HG02840 (cell line): ENCODE measurements around the gene CAMK4.
"Not testable (repeated sequence)": the region's sequence is repeated elsewhere in the genome, so short reads cannot be mapped to it uniquely, and the experiment has no call there.

ENCODE experiments used
- ATAC-seq: cut with Tn5 transposase; IDR thresholded peaks from one replicate; pipeline ENCODE4 v1.9.1; 2021; ENCODE audit warnings: mild to moderate bottlenecking, moderate library complexity, moderate number of reproducible peaks; ENCODE audit not compliant: unreplicated experiment, low FRiP score

The CAMK4 gene

DNA sequence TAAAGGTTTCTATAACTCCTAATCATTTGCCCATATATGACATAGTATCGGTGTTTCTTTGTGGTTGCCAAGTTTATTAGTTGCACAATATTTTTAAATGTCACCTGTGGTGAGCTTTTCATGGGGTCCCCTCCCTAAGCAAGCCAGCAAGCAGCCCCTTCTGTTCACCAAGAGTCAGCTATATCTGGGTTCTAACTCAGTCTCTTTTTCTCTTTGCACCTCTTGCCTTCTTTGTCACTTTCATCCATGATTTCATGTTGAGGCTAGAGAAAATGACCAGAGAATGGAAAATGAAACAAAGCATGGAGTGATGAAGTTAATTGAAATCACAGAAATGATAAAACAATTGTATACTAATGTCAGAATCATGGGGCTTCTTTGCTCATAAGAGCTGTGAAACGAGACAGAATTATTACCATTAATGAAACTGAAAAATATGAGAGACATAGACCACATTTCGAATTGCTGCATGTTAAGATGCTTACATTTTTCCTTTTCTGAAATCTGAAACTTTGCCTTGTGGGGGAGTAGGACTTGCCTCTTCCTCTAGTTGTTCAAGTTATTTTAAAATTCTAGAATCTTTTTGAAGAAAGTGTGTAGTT, 75.7 kb downstream of the CAMK4 start:
- ATAC-seq: no peak

DNA sequence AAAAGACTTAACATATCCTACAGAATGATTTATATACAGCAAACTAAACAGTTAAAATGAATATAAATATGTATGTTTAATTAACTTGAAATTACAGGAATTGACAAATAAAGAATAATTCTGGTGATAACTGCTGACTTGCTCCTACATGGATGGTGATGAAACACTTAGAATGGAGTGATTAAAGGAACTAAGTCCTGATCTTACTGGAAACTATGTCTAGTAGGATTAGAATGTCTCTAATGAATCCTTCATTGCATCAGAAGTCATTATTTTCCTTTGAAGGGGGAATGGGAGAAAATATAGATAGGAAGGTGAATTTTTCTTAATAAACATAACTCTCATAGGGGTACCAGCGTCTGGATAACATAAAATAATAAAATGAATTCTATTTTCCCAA, 77.1 kb downstream of the CAMK4 start:
- no peak for ATAC-seq

DNA sequence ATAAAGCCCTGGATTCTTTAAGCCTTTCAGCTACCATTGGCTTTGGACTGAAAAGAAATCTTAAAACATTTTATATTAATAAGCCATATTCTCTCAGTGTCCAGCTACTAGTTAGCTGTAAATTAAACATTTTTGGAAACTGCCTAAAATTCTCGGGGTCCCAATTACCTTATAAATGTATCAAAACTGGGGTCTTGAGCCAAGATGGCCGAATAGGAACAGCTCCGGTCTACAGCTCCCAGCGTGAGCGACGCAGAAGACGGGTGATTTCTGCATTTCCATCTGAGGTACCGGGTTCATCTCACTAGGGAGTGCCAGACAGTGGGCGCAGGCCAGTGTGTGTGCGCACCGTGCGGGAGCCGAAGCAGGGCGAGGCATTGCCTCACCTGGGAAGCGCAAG, 77.9 kb downstream of the CAMK4 start:
- not testable (repeated sequence) for ATAC-seq

DNA sequence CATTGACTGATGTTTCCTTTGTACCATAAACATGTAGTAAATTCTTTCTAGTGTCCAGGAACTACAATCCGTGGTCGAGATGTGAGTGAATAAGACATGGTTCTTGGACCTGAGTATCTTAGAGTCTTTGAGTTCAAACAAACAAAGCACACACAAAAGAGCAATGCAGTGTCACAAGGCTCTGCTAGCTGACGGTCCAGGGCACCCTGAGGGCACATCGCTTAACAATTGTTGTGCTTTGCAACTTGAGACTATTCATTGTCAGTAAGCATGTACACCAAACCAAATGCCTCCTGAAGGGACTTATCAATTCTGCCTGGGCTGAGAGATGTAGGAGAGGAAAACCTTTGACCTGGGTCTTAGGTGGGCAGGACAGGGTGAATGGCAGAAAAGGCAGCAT, 84.8 kb downstream of the CAMK4 start:
- no peak for ATAC-seq

DNA sequence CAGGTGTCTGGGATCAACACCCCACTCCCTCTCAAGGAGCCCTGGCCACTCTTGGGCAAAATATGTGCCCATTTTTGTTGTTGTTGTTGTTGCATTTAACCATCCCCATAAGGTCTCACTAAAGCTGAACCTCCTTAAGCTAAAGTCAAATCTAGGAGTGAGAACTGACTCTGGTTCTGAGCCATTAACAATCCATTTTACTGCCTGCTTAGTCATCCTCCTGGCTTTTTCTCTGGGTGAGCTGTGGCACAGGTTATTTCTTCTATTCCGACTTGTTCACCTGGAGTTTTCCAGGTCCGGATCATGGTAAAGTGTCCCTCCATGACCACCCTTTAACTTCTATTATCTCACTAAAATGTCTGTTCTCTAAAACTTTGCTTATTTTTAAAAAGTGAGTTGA, 85.2 kb downstream of the CAMK4 start:
- no peak for ATAC-seq

DNA sequence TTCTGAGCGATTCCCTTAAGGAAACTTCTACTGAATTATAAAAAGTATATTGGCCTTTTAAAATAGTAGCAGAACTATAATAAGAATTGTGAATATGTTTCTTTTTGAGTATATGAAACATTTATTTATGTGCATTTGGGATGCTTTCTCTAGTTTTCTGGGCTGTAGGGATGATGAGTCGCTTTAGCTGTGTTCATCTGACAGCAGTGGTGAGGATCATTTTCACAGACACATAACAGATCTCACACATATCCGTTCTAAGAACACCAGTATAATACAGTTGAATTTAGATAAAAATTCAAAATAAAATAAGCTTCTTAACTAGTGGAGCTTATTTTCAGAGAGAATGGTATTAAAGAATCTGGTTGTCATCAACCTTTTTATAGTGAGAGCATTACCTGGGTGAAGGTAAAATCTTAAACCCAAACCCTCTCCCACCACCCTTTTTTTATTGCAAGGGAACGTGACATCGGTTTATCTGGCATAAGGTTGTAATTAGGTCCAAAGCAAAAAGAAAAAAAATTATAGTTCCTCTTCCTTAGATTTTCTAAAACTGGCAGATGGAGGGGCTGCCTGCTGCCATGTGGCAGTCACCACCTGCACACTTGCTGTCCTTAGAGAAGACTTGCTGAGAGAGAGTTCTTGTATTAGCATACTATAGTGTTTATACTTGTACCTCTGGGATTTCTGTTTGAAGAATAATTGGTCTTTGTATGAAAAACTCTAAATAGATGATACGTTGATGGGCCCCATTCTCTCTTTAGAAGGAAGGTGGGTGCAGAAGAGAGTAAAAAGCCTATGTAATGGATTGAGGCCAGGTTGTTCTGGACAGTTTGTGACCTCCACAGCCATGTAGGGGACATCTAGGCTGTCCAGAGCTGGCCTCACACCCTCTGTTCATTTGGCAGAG, 86.8 kb downstream of the CAMK4 start:
- ATAC-seq: no peak

DNA sequence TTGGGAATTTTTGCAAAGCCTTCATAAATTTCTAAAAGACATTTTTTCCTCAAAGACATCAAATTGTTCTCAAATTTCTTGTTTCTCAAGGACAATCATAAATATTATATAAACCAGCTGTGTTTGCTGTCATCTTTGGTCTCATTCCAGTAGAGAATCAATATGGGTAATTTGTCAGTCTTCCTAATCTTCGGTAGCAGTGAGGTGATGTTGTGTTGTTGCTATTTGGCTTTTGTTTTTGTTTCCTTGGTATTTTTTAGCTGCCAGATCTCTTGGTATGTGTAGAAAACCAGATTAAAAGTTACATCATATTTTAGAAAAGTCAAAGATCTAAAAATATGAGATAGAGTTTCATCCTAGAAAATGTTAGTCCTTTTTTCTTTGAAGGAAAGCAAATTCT, 87.5 kb downstream of the CAMK4 start:
- ATAC-seq: no peak

DNA sequence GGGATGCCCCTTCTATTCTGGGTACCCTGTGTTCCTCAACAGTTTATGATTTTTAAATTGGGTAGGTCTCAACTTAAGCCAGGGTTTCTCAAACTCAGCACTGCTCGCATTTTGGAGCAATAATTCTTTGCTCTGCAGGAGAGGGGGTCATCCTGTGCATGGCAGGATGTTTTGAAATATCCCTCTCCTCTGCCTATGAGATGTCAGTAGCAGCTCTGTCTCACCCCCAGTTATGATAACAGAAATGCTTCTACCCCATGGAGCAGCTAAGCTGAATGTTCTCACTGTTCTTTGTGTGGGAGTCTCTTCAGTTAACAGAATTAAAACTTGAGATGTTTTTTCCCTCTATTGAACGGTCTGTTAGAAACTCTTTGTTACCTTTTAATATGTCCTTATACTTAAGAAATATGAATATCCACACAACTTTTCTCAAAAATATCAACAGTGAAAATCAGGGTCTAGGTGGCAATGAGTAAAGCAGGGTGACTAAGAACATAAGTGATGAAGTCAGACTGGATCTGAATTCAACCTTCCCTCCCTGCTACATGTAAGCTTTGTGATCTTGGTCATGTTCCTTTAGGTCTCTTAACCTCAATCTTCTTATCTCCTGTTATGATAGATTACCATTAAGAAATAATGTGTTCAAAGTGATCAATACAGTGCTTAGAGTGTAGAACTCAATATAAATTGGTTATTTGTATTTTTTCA, 89.0 kb downstream of the CAMK4 start:
- ATAC-seq: no peak

DNA sequence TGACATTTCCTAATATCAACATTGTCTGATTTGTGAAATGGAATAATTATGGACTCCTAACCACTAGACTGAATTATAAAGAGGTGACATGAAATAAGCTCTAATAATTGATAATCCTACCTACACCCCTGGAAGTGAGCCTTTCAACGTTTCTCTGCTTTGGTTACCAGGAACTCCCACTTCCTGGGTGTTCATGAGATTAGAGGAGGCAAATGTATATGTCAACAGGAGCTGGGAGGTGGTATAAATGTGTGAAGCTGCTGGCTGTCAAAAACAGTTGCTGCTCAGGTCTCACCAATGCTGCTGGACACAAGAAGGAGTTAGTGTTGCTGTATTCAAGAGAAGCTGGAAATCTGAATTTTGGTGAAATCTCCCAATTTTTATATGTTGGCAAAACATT, 96.8 kb downstream of the CAMK4 start:
- ATAC-seq: no peak

DNA sequence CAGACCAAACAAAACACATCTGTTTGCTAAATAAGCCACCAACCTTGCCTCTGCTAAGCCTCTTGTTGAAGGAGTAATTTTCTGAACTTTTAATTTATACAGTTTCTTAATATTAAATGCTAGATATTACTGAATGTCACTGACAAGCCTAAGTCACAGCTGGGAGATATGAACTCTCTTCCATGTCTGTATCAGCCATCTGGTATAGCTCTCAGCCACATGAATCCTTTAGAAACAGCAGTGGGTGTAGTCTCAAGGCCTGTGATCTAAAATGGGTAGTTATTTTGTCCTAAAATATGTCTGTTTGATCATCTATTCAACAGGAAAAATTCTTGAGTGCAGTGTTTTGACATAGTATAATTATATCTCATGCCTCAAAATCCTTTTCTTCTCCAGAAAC, 97.2 kb downstream of the CAMK4 start:
- no peak for ATAC-seq

DNA sequence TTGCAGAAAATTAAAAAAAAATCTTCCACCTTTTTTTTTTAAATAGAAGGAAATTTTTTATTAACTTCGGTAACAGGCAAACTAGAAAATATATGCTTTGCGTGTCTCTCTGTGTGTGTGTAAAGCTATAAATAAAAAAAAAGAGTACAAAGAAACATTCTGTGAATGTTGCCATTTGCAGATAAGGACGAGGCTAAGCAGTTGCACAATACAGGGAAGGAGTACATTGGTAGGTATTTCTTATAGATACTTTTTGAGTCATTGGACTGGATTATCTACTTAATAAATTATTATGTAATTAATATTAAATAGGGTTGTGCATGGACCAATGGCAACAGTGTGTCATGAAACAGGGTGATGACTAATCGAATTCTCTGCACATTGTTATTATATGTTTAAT, 102.4 kb downstream of the CAMK4 start:
- no peak for ATAC-seq

DNA sequence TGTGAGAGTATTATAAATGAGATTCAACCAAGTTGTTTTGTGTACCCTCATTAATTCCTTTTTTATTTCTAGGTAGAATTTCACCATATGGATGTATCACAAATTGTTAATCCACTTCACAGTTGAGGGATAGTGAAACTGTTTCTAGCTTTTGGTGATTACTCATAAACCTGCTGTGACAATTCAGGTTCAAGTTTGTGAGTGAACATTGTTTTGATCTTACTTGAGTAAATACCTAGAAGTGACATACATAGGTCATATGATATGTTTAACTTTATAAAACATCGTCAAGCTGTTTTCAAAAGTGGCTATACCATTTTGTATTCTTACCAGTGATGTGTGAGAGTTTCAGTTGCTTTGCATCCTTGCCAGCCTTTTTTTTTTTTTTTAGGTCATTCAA, 112.9 kb downstream of the CAMK4 start:
- ATAC-seq: no peak

DNA sequence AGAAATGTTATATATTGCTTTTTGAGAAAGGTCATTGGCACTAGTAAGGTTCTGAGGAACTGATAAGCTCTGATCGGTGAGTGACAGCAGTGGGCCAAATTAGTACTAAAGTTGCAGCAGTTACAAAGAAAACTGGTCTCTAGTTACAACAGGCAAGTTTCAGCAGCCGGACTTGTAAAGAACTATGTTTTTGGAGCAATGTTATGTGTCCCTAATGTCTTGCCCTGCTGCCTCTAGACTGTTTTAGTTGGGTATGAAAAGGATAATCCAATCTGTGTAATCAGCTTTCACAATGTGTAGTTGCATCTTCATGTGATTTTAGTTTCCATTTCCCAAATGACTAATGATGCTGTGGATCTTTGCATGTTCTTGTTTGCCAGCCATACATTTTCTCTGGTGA, 113.5 kb downstream of the CAMK4 start:
- ATAC-seq: no peak

DNA sequence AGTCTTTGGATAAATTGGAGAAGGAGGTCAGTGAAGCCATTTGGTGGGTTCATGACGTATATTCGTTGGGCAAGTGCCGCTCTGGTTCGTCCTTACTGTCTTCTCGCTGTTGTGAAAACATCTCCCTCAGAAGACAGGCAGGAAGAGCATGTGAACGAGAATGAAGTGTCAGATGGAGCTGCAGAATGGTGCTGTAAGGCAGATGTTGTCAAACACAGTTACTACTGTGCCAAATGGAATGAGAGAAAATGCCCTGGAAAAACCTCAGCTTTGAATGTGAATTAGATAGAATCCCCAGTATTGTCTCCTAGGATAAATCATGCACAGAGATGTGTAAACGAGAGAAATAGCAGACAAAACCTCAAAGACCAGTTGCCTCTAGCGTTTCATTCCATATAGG, 121.5 kb downstream of the CAMK4 start:
- ATAC-seq: no peak

DNA sequence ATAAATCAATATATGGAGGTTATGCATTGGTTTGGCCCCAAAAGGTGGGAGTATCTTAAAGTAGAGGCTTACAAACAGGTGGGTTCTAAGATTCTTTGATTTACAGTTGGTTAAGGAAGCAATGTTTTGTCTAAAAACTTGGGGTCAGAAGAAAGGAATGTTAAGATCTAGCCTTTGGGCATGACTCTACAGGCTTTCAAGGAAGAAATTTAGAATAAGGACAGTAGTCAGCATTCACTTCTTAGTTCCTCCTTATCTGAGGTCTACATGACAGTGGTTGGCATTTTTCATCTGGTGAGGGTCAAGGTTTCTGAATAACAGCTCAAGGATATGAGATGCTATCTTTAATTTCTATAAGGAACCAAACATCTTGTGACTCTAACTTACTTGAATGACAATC, 122.8 kb downstream of the CAMK4 start:
- no peak for ATAC-seq

DNA sequence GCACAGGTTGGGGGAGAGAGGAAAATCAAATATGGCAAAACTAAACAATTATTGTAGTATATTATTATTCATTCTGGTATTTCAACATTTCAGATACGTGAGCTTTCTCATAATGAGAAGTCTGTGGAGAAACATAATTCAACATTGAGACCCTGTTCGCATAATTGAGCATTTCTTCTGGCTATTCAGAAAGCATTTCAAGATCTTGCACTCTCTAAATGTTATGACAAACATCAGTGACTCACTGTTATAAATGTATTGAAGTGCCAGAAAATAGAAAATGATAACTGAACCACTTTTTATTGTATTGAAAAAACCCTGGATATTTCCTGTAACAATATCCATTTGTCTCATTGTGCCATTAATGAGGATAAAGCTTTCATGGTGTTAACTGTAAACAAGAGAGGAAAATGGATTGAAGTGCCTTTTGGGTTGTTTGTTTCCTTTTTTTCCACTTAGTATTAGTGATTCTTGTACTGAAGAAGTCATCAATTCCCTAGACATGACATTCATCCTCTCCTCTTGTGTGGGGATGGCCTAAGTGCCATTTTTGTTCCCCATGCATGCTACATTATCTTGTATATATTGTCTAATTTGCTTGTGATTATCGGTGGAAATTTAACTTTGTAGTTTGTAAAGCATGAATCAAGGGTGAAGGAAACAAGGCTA, 124.6 kb downstream of the CAMK4 start:
- no peak for ATAC-seq

DNA sequence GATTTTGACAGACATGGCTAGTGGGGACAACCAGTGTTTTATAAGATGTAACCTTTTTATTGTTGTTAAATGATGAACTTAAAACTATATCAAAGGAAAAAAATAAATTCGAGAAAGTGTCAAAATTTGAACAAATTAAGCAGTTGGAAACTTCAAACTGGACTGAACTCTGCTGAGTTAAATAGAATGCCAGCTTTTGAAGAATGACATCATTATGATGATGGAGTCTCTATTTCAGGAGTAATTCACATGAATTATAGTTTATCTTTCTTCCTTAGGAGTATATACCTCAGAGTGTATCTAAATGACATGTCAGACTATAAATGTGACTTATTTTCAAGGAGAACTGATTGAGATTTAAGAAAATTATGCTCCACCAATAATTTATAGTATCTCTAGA, 125.2 kb downstream of the CAMK4 start:
- no peak for ATAC-seq

DNA sequence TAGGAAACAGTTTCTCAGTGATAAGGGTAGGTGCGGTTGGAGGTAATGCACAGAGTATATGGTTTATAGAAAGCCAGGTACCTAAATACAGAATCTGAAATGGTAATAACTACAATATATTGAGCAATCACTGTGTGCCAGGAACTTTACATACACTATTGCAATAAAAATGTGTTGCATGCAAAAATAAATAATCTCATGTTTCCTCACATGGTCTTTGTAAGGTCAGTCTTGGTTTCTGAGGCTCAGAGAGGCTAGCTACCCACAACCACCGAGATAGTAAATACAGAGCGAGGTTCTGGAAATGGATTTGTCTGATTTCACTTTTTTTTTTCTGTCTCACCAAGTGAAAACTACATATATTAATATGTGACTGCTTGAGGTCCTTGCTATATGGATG, 128.9 kb downstream of the CAMK4 start:
- no peak for ATAC-seq

DNA sequence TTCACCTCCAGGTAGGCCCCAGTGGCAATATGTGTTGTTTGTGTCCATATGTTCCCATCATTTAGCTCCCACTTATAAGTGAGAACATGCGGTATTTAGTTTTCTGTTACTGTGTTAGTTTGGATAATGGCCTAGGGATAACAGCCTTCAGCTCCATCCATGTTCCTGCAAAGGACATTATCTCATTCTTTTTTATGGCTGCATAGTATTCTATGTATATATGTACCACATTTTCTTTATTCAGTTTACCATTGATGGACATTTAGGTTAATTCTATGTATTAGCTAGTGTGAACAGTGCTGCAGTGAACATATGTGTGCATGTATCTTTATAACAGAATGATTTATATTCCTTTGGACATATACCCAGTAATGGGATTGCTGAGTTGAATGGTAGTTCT, 134.5 kb downstream of the CAMK4 start:
- not testable (repeated sequence) for ATAC-seq

DNA sequence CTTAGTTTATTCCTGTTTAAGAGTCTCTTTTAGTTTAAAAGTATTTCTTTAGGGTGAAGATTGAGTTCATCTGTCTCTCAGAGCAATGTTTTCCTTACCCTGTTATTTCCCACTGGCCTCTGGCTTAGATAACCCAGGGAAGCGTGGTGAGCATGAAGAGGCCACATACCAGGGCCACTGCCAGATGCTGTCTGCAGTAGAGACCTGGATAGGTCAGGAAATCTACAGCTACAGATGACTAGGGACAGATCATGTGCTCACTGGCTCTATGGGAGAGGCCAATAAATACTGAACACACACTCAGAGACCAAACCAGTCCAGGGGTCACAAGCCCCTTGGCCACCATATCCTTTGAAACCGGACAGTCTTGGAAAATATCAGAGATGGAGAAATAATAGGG, 136.0 kb downstream of the CAMK4 start:
- no peak for ATAC-seq

DNA sequence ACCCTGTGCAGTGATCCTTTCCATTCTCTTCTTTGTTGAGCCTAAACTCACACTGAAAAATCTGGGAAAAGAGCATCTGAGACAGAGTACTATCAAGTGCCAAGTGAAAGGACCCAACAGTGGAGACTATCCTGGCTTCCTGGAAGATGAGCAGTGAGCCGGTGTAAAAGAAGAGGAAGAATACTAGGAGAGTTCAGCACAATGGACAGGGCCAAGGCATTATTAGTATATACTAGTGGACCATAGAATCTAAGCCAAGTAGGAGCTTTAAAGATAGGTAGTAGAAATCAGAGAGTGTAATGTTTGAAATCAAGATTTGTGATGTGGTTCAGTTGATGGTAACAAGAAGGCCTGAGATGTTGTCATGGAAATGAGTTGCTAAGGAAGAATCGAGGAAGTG, 140.8 kb downstream of the CAMK4 start:
- no peak for ATAC-seq
